GM23338 (cell line): ENCODE data around the gene TPM1.

Source experiments
- CREB1 ChIP-seq: fragments of 250-450 bp; sonication (Bioruptor Pico); IDR thresholded peaks from 2 replicates; pipeline ENCODE4 v1.5.0; 2020; ENCODE audit warnings: low read depth, mild to moderate bottlenecking, moderate library complexity
- CTCF ChIP-seq, 2 experiments: fragments of 200-600 bp in 1 of 2; sonication (generic) in 1 of 2; conservative IDR thresholded peaks; 2 replicates each; pipeline versions ENCODE4 v1.5.1 to v1.6.1; 2016 to 2017; ENCODE audit warnings: antibody characterized with exemption in 2 of 2, low read depth in 2 of 2, mild to moderate bottlenecking in 2 of 2, moderate library complexity in 1 of 2
- ETS1 ChIP-seq: IDR thresholded peaks from 2 replicates; pipeline ENCODE4 v1.6.1; 2016; ENCODE audit warnings: antibody characterized with exemption
- EZH2 ChIP-seq: fragments of 200-600 bp; sonication (generic); IDR thresholded peaks from one replicate; pipeline ENCODE4 v1.8.0; 2017; ENCODE audit warnings: antibody characterized with exemption, mild to moderate bottlenecking, low read depth; ENCODE audit not compliant: unreplicated experiment
- EZH2phosphoT487 ChIP-seq: fragments of 200-600 bp; sonication (generic); IDR thresholded peaks from one replicate; pipeline ENCODE4 v1.8.1; 2018; ENCODE audit warnings: antibody characterized with exemption; ENCODE audit not compliant: unreplicated experiment
- JUNB ChIP-seq: IDR thresholded peaks from one replicate; pipeline ENCODE4 v1.6.1; 2016; ENCODE audit warnings: antibody characterized with exemption; ENCODE audit not compliant: unreplicated experiment
- NANOG ChIP-seq: IDR thresholded peaks from 2 replicates; pipeline ENCODE4 v1.6.1; 2016; ENCODE audit warnings: antibody characterized with exemption, borderline replicate concordance
- POLR2AphosphoS5 ChIP-seq: IDR thresholded peaks from 2 replicates; pipeline ENCODE4 v1.6.1; 2016; ENCODE audit warnings: antibody characterized with exemption, low read depth
- REST ChIP-seq: IDR thresholded peaks from one replicate; pipeline ENCODE4 v1.6.1; 2018; ENCODE audit warnings: antibody characterized with exemption; ENCODE audit not compliant: unreplicated experiment
- STAT1 ChIP-seq: IDR thresholded peaks from one replicate; pipeline ENCODE4 v1.6.1; 2016; ENCODE audit warnings: antibody characterized with exemption; ENCODE audit not compliant: unreplicated experiment
- ZNF114 ChIP-seq: fragments of 250-450 bp; sonication (Bioruptor Pico); IDR thresholded peaks from 2 replicates; pipeline ENCODE4 v1.5.0; 2020; ENCODE audit warnings: mild to moderate bottlenecking, moderate library complexity
- ZNF331 ChIP-seq: fragments of 250-450 bp; sonication (Bioruptor Pico); IDR thresholded peaks from 2 replicates; pipeline ENCODE4 v1.5.0; 2020; ENCODE audit warnings: low read depth, mild to moderate bottlenecking, moderate library complexity

- TF ChIP-seq CTCF (conservative IDR thresholded peaks at IDR 0.05; ENCODE audit: low read depth in 2 of 2) = no peak
- no peak for TF ChIP-seq EZH2
- TF ChIP-seq STAT1 = no peak
- TF ChIP-seq POLR2AphosphoS5 = no peak
- no peak for TF ChIP-seq EZH2phosphoT487
- TF ChIP-seq REST = no peak
- TF ChIP-seq CREB1 = no peak
- TF ChIP-seq NANOG = no peak
- TF ChIP-seq ETS1 = no peak
- TF ChIP-seq JUNB = no peak
- TF ChIP-seq ZNF114 (CRISPR knock-in tag) = no peak
- TF ChIP-seq ZNF331 = no peak
Measured at GRCh38 chr15:63082366-63082765, 39.8 kb downstream of the TPM1 start.
